K562 (cell line): Measurements from ENCODE around the gene ITGAD. TPM values are rescaled to one million over a fixed set of nuclear protein-coding genes. Genes with fewer than 3 reads are reported as not detected.

Experiments used
- CREB1 ChIP-seq, 2 experiments: sonication (generic) in 1 of 2; formaldehyde crosslinking in 1 of 2; IDR thresholded peaks; 2 replicates each; pipeline versions ENCODE4 v1.6.1 to v1.8.0; 2012 to 2022; ENCODE audit warnings: inconsistent platforms in 1 of 2, mild to moderate bottlenecking in 1 of 2, missing genetic modification reagents in 1 of 2, moderate library complexity in 1 of 2
- CREB3L1 ChIP-seq: fragments of 450-650 bp; IDR thresholded peaks from 2 replicates; pipeline ENCODE4 v1.6.1; 2014; ENCODE audit warnings: low read depth, mild to moderate bottlenecking, moderate library complexity, borderline replicate concordance
- DEAF1 ChIP-seq: fragments of 450-650 bp; formaldehyde crosslinking; IDR thresholded peaks from 2 replicates; pipeline ENCODE4 v1.4.0; 2020; ENCODE audit warnings: mild to moderate bottlenecking, moderate library complexity
- ERF ChIP-seq: fragments of 450-650 bp; formaldehyde crosslinking; IDR thresholded peaks from 2 replicates; pipeline ENCODE4 v1.4.0; 2020; ENCODE audit warnings: mild to moderate bottlenecking, mixed read lengths
- ESRRB ChIP-seq: fragments of 250-450 bp; sonication (Bioruptor Pico); IDR thresholded peaks from 2 replicates; pipeline ENCODE4 v1.5.0; 2020; ENCODE audit warnings: mild to moderate bottlenecking, moderate library complexity, borderline replicate concordance
- HMBOX1 ChIP-seq: sonication (generic); IDR thresholded peaks from 2 replicates; pipeline ENCODE4 v1.6.1; 2016
- HMGXB4 ChIP-seq: sonication (generic); formaldehyde crosslinking; IDR thresholded peaks from 2 replicates; pipeline ENCODE4 v1.8.1; 2023; ENCODE audit warnings: mild to moderate bottlenecking, missing genetic modification reagents
- MYNN ChIP-seq, 2 experiments: sonication (generic); formaldehyde crosslinking in 1 of 2; IDR thresholded peaks; 2 replicates each; pipeline versions ENCODE4 v1.5.0 to v1.6.1; 2016 to 2020; ENCODE audit warnings: antibody characterized with exemption in 1 of 2, missing genetic modification reagents in 1 of 2
- NFE2 ChIP-seq: IDR thresholded peaks from 2 replicates; pipeline ENCODE4 v1.6.1; 2014; ENCODE audit warnings: antibody characterized with exemption, low read depth
- PTRF ChIP-seq: fragments of 450-650 bp; IDR thresholded peaks from 2 replicates; pipeline ENCODE4 v1.6.1; 2016; ENCODE audit warnings: mild to moderate bottlenecking, missing genetic modification characterization, missing compliant biosample characterization
- RBBP5 ChIP-seq: fragments of 200-600 bp; sonication (generic); IDR thresholded peaks from 2 replicates; pipeline ENCODE4 v1.6.1; 2012; ENCODE audit warnings: borderline replicate concordance, mild to moderate bottlenecking, low read length, control low read depth, inconsistent platforms; ENCODE audit not compliant: insufficient read depth, poor library complexity, severe bottlenecking
- RBM34 ChIP-seq: fragments of 200-400 bp; formaldehyde crosslinking; IDR thresholded peaks from 2 replicates; pipeline ENCODE4 v1.6.1; 2018; ENCODE audit warnings: low read length, borderline replicate concordance; ENCODE audit not compliant: insufficient read depth
- SAP30 ChIP-seq: fragments of 200-600 bp; sonication (generic); IDR thresholded peaks from 2 replicates; pipeline ENCODE4 v1.6.1; 2012; ENCODE audit warnings: borderline replicate concordance, low read depth, mild to moderate bottlenecking, moderate library complexity, low read length, control low read depth, inconsistent platforms; ENCODE audit not compliant: insufficient read depth, poor library complexity, severe bottlenecking
- SMARCA5 ChIP-seq: fragments of 450-650 bp; IDR thresholded peaks from 2 replicates; pipeline ENCODE4 v1.6.1; 2016
- TAL1 ChIP-seq: fragments of 450-650 bp; IDR thresholded peaks from 2 replicates; pipeline ENCODE4 v1.6.1; 2016; ENCODE audit warnings: mild to moderate bottlenecking
- THAP7 ChIP-seq: fragments of 250-450 bp; sonication (Bioruptor Pico); IDR thresholded peaks from 2 replicates; pipeline ENCODE4 v1.5.0; 2021
- ZNF639 ChIP-seq, 2 experiments: fragments of 200-800 bp in 1 of 2; sonication (Bioruptor generic) in 1 of 2; sonication (generic) in 1 of 2; formaldehyde crosslinking in 1 of 2; IDR thresholded peaks in 1 of 2; conservative IDR thresholded peaks in 1 of 2; 2 replicates each; pipeline versions ENCODE4 v1.5.0 to v1.6.1; 2016 to 2020; ENCODE audit warnings: missing compliant biosample characterization in 1 of 2, missing genetic modification characterization in 1 of 2, missing genetic modification reagents in 1 of 2
- polyA plus RNA-seq, 8 experiments: library from polyadenylated mRNA; depleted of rRNA in 4 of 8; stranded (reverse) in 5 of 8; unstranded in 3 of 8; fragments of >200 nt; fragmentation: Nextera tagmentation in 2 of 8; fragmentation: Illumina TruSeq in 1 of 8; extraction: Ambion mirVana in 2 of 8; extraction: Trizol in 1 of 8; gene quantifications; 2 replicates each; pipeline versions ENCODE4 v1.2.1 to v1.2.3, GENCODE V29; 2011 to 2014; ENCODE audit warnings: inconsistent platforms in 1 of 8, missing spikeins in 1 of 8
- total RNA-seq, 7 experiments: library from RNA; depleted of rRNA in 6 of 7; stranded (reverse); fragments of >200 nt in 6 of 7; fragmentation: Illumina TruSeq in 2 of 7; extraction: Trizol in 2 of 7; gene quantifications; 2 replicates each; pipeline versions ENCODE4 v1.2.1 to v1.2.3, GENCODE V29; 2011 to 2021; ENCODE audit warnings: low replicate concordance in 1 of 7

Gene ITGAD
- total and polyA plus RNA-seq, 9 of the 15 experiments (the other 6 are each of a cell fraction or from before 2014, with no cell fraction given), result not detected

GRCh38 chr16:31455601-31456314, 62.6 kb downstream of the ITGAD start (continued):
- TF ChIP-seq DEAF1 (CRISPR knock-in tag) (0 out of 2 replicates have a peak, but pooled peaks have one; percentile 38), RBBP5 (no peak), CREB3L1 (no peak), NFE2 (peak; percentile 75), SAP30 (no peak), HMGXB4 (CRISPR knock-in tag) (0 out of 2 replicates have a peak, but pooled peaks have one; percentile 42), ZNF639 (CRISPR knock-in tag; conservative IDR thresholded peaks at IDR 0.05 in 1 of 2, IDR thresholded peaks at IDR 0.05 in 1 of 2) (no peak), ERF (no peak), PTRF (no peak), RBM34 (no peak), MYNN (IDR thresholded peaks at IDR 0.05) (no peak), MYNN (CRISPR knock-in tag; IDR thresholded peaks at IDR 0.05) (no peak), THAP7 (CRISPR knock-in tag) (no peak), TAL1 (no peak), HMBOX1 (no peak), ESRRB (CRISPR knock-in tag) (no peak), SMARCA5 (no peak), CREB1 (IDR thresholded peaks at IDR 0.05) (no peak), CREB1 (CRISPR knock-in tag; IDR thresholded peaks at IDR 0.05) (no peak)
